RCC 7860 (cell line): Measurements from ENCODE around the gene DOK3.

Experiments
- DNase-seq: peaks from one replicate; pipeline ENCODE4 v3.0.0-alpha.2; 2015; ENCODE audit warnings: low spot score
- FAIRE-seq: peaks from 2 replicates; lab custom pipeline; 2012; peaks lifted over from hg19 to GRCh38; lab: Jason Lieb, UNC

Gene DOK3, protein sequence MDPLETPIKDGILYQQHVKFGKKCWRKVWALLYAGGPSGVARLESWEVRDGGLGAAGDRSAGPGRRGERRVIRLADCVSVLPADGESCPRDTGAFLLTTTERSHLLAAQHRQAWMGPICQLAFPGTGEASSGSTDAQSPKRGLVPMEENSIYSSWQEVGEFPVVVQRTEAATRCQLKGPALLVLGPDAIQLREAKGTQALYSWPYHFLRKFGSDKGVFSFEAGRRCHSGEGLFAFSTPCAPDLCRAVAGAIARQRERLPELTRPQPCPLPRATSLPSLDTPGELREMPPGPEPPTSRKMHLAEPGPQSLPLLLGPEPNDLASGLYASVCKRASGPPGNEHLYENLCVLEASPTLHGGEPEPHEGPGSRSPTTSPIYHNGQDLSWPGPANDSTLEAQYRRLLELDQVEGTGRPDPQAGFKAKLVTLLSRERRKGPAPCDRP

DNA sequence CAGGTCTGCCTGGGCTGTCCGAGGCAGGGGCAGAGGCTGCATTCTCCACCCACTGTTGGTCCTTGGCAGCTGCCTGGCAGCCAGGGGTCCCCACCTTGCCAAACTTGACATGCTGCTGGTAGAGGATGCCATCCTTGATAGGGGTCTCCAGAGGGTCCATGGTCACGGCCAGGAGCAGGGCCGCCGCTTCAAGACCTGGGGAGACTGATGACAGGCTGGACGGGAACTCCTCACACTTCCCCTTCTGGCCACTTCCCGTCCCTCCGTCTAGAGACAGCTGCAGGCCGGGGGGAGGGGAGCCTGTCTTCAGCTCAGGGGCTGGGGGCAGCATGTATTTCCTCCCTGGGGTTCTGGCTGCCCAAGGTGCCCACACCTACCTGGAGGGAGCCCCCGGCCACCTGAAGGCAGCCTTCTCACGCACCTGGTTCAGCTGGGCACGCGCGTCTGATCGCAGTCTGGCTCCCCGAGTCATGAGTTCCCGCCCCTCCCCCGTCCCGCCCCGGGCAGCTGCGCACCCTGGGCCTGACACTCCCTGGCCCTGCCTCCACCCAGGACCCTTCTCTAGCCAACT, at the start of gene DOK3:
Gene DOK3 (minus strand): TSS at position 446 of the 571 bp plus-strand sequence. CDS start 286 bp downstream, at position 160.
- DNase-seq (no peak), FAIRE-seq (no peak)

GRCh38 chr5:177557796-177558195, 48.2 kb upstream of the DOK3 start:
- no peak for FAIRE-seq
- no peak for DNase-seq

DNA sequence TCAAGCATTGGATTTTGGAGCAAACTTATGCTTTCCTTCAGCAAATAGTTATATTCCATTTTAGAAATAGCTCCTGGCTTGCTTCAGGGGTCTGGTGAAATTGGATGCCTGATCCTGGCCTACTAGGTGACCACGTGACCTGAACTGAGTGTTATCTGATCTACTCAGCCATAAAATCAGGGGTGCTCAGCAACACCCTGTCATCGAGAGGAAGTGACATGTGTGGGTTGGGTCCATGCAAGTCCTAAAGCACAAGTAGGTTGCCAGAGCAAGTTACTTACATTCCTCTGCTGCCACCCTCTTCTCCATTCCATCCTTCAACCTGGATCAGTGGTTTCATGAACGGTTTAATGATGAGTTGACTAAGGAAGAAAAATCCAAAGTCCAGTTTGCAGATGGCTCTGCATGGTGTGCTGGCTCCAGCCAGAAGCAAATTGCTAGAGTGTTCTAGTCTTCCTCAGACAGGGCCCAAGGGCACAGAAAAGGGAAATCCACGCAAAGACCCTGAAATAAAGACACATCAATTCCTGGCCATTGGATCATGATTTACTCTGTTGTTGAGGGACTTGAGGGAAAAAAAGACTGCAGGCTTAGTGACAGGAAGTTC, 47.5 kb upstream of the DOK3 start:
- FAIRE-seq (no peak), DNase-seq (no peak)

DNA sequence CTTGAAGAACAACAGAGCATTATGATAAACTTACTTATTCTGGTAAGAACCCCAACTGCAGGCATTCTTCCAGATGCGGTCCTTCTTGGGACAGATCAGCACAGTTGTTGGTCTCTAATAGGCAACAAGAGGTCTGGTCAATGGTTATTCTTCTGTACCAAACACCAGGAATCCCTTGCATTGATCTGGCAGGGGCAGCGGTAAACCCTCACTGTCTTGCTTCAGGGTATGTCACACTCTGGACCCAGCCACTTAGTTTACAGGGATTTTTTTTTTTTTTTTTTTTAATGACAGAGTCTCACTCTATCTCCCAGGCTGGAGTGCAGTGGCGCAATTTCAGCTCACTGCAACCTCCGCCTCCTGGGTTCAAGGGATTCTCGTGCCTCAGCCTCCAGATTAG, 46.0 kb upstream of the DOK3 start:
- DNase-seq (no peak), FAIRE-seq (no peak)

- FAIRE-seq (no peak), DNase-seq (no peak)
These were observed 45.6 kb upstream of the DOK3 start for GRCh38 chr5:177555228-177555627.

- peak; percentile 82 for DNase-seq
- no peak for FAIRE-seq
These were observed 45.0 kb upstream of the DOK3 start, which contains the start of gene FAM193B for GRCh38 chr5:177554474-177555111. Gene FAM193B, minus strand, starts transcription at chr5:177554563. Its CDS starts 105 bp downstream, at chr5:177554458.

GRCh38 chr5:177553671-177554429, 44.2 kb upstream of the DOK3 start:
- DNase-seq, result no peak
- no peak for FAIRE-seq

DNA sequence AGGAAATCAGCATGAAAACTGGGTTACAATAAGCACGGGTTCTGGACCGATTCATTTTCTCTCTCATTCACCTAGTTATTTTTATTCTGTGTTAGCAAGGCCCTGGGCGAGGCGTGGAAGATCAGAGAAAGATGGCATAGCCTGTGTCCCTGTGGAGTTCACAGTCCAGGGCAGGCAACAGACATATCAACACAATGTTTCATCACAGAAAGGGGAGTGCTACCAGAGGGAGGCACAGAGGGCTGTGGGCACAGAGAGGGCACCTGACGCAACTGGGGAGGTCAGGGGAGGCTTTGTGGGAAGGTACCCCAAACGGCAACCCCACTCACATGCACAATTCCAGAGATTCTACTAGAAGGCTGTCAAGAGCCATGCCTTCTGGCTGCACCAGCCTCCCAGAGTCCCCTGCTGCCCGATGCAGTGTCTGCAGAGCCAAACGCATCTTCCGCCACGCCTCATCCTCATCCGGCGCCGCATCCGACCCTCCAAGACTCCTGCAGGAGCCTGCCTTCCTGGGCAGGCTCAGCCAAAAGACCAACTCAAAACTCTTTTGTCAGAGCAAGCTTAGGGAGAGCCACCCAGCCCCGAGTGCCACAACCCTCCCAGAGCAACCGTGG, 43.3 kb upstream of the DOK3 start:
- DNase-seq (no peak), FAIRE-seq (no peak)

DNA sequence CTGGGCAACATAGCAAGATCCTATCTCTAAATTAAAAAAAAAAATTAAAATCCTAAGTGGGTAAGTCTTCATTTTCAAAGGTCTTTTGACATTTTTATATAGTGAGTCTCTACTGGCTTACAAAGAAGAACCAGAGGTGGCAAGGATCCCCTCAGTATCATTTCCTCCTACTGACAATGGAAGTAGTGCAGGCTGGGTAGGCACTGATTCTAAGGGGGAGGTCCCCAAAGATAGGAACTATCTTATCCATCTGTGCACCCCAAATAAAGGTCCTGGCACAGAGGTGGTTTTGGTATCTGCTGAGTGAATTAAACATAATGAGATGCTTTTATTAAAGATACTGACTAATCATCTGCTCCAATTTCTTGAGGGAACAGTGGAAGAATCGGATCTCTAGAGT, 40.5 kb upstream of the DOK3 start:
- FAIRE-seq (no peak), DNase-seq (no peak)

- DNase-seq (no peak), FAIRE-seq (no peak)
These were observed 38.9 kb upstream of the DOK3 start for GRCh38 chr5:177548495-177548894.

DNA sequence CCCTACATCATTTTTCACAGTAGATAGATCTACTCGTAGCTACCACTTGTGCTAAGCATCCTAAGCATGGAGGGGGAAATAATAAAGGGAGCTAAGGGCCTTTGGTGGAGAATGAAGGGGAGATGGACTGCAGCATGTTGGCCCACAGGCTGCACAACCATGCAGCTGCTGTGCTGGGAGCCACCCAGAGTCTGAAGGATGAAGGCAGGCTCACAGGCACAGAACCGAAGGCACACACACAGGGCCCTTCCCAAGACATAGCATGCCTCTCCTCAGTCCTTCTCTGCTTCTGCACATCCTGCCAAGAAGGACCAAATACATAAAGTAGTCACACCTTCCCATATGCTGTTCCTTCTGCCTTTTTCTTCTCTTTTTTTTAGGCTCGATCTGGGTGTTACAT, 38.1 kb upstream of the DOK3 start:
- FAIRE-seq (no peak), DNase-seq (no peak)

DNA sequence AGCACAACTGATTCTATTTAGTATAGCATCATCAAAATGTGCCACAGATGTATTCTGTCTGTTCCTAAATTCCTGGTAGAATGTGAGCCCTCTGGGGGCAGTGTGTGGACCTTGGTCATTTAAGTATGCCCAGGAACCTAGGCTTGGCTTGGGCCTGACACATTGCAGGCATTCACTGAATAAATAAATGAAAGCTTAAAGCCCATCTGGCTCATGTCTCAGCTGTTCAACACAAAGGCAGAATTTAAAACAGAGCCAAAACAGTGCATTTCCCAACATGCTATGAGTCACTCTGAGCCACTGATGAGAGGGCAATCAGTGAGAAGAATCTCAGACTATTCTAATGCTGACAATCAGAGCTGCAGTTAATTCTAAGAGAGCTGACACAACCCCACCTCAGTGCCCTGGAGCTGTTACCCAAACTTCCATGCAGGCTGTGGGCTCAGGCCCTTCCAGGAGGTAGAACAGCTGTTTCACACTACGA, 36.7 kb upstream of the DOK3 start:
- peak; percentile 86 for FAIRE-seq
- DNase-seq, result peak; percentile 78

DNA sequence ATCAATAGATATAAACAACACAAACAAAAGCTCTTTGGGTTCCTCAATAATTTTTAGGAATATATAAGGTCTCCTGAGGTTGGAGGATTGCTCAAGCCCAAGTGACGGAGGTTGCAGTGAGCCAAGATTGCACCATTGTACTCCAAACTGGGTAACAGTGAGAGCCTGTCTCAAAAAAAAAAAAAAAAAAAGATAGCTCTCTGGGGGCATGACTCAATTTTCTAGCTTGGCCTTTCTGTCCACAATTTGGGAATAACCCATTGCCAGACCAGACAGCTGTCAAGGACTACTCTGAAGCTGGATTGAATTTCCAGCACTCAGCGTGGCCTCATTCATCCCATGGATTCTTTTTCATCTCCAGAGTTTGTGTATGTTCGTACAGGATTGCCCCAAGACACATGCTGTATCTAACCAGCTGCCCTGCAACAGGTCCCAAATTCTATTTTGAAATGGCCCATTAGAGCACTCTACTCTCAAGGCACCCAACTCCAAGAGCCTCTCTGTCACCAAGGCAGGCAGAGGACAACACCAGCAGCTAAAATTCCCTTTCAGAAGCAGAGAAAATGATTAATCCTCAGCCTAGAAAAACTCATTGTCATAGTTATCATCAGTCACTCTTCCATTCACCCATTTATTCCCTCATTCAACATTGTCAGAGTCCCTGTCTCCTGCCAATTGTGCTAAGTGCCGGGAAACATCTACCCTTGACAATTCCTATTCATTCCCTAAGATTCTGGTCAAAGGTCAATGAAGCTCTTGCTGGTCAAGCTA, 36.0 kb upstream of the DOK3 start:
- no peak for FAIRE-seq

GRCh38 chr5:177542816-177543465, 33.3 kb upstream of the DOK3 start:
- DNase-seq, result no peak
- FAIRE-seq, result no peak

More for the DNA sequence above, 36.0 kb upstream of the DOK3 start:
- no peak for DNase-seq

- no peak for DNase-seq
These were observed 30.8 kb upstream of the DOK3 start for GRCh38 chr5:177540438-177540837.

GRCh38 chr5:177539411-177539810, 29.8 kb upstream of the DOK3 start:
- DNase-seq (no peak), FAIRE-seq (no peak)

More at GRCh38 chr5:177540438-177540837, 30.8 kb upstream of the DOK3 start:
- FAIRE-seq, result no peak

GRCh38 chr5:177538876-177539275, 29.2 kb upstream of the DOK3 start:
- no peak for DNase-seq
- FAIRE-seq, result no peak
